ENCODE data around the gene DLD.
A peak's percentile ranks its signal among the peaks of the same experiment; 100 is the strongest.
"Not testable (repeated sequence)": the region's sequence is repeated elsewhere in the genome, so short reads cannot be mapped to it uniquely, and the experiment has no call there.

The DLD gene

GRCh38 chr7:107874605-107875446, 16.2 kb upstream of the DLD start:
- peak; percentile 85 for DNase-seq (ENCODE audit: low spot score)

- DNase-seq (ENCODE audit: low spot score), result no peak
Measured at GRCh38 chr7:107876916-107877315, 14.1 kb upstream of the DLD start.

- DNase-seq (ENCODE audit: low spot score), result no peak
Measured at GRCh38 chr7:107877731-107878382, 13.1 kb upstream of the DLD start.

- no peak for DNase-seq (ENCODE audit: low spot score)
Measured at GRCh38 chr7:107878636-107879035, 12.3 kb upstream of the DLD start.

GRCh38 chr7:107879400-107880035, 11.5 kb upstream of the DLD start:
- peak; percentile 76 for DNase-seq (ENCODE audit: low spot score)

GRCh38 chr7:107882766-107883165, 8.2 kb upstream of the DLD start:
- no peak for DNase-seq (ENCODE audit: low spot score)

GRCh38 chr7:107884066-107884818, 6.7 kb upstream of the DLD start:
- no peak for DNase-seq (ENCODE audit: low spot score)

- not testable (repeated sequence) for DNase-seq (ENCODE audit: low spot score)
Measured at GRCh38 chr7:107887827-107888226, 3.2 kb upstream of the DLD start.

GRCh38 chr7:107889992-107890391, 991 bp upstream of the DLD start:
- no peak for DNase-seq (ENCODE audit: low spot score)

GRCh38 chr7:107890493-107890961, 456 bp upstream of the DLD start:
- DNase-seq (ENCODE audit: low spot score), result no peak

- peak; percentile 78 for DNase-seq (ENCODE audit: low spot score)
Measured at GRCh38 chr7:107891636-107892366, 818 bp downstream of the DLD start.

GRCh38 chr7:107892367-107892741, 1.4 kb downstream of the DLD start:
- not testable (repeated sequence) for DNase-seq (ENCODE audit: low spot score)

- no peak for DNase-seq (ENCODE audit: low spot score)
Measured at GRCh38 chr7:107898997-107899594, 8.1 kb downstream of the DLD start.

- no peak for DNase-seq (ENCODE audit: low spot score)
Measured at GRCh38 chr7:107900496-107901015, 9.6 kb downstream of the DLD start.

GRCh38 chr7:107902381-107902780, 11.4 kb downstream of the DLD start:
- no peak for DNase-seq (ENCODE audit: low spot score)

- no peak for DNase-seq (ENCODE audit: low spot score)
Measured at GRCh38 chr7:107907790-107908189, 16.8 kb downstream of the DLD start.

- no peak for DNase-seq (ENCODE audit: low spot score)
Measured at GRCh38 chr7:107909445-107909844, 18.5 kb downstream of the DLD start.

- no peak for DNase-seq (ENCODE audit: low spot score)
Measured at GRCh38 chr7:107911981-107912380, 21.0 kb downstream of the DLD start.

GRCh38 chr7:107913851-107914250, 22.9 kb downstream of the DLD start:
- DNase-seq (ENCODE audit: low spot score), result no peak

- DNase-seq (ENCODE audit: low spot score), result no peak
Measured at GRCh38 chr7:107914831-107915230, 23.8 kb downstream of the DLD start.

- DNase-seq (ENCODE audit: low spot score), result no peak
Measured at GRCh38 chr7:107915541-107915940, 24.6 kb downstream of the DLD start.
